AG09319 (cell line): ENCODE measurements around the gene SVIL.
"Not testable (repeated sequence)": the region's sequence is repeated elsewhere in the genome, so short reads cannot be mapped to it uniquely, and the experiment has no call there.

Source experiments
- DNase-seq: peaks from one replicate; pipeline ENCODE4 v3.0.0-alpha.2; 2010; ENCODE audit warnings: low read depth; ENCODE audit errors: extremely low read depth
- TF ChIP-seq, protein P1 (sequence below): IDR thresholded peaks from 2 replicates; pipeline ENCODE4 v1.5.1; 2011; ENCODE audit warnings: low read depth, mild to moderate bottlenecking, inconsistent platforms, low read length, moderate library complexity

Gene SVIL

DNA sequence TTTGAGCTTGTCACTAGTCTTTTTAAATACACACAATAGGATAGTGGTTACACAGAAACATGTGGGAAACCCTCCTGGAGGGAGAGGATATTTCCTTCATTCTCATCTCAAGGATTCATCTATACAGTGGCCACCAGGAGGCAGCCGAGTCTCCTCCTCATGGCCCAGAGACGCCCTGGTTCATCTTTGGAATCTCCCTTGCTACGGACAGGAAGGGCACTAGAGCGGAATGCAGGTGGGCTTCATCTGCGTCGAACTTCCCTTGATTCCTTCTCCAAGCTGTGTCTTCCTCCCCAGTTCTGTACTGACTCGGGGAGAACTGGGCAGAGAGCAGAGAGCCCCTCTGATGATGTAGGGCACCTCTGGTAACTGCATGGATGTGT is 146.9 kb downstream of the SVIL start:
- DNase-seq, result not testable (repeated sequence)
- TF ChIP-seq, protein P1, sequence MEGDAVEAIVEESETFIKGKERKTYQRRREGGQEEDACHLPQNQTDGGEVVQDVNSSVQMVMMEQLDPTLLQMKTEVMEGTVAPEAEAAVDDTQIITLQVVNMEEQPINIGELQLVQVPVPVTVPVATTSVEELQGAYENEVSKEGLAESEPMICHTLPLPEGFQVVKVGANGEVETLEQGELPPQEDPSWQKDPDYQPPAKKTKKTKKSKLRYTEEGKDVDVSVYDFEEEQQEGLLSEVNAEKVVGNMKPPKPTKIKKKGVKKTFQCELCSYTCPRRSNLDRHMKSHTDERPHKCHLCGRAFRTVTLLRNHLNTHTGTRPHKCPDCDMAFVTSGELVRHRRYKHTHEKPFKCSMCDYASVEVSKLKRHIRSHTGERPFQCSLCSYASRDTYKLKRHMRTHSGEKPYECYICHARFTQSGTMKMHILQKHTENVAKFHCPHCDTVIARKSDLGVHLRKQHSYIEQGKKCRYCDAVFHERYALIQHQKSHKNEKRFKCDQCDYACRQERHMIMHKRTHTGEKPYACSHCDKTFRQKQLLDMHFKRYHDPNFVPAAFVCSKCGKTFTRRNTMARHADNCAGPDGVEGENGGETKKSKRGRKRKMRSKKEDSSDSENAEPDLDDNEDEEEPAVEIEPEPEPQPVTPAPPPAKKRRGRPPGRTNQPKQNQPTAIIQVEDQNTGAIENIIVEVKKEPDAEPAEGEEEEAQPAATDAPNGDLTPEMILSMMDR, result peak; percentile 3; the same call in 1 of the 2 replicates

GRCh38 chr10:29487032-29487883 is 147.5 kb downstream of the SVIL start:
- DNase-seq, result not testable (repeated sequence)

DNA sequence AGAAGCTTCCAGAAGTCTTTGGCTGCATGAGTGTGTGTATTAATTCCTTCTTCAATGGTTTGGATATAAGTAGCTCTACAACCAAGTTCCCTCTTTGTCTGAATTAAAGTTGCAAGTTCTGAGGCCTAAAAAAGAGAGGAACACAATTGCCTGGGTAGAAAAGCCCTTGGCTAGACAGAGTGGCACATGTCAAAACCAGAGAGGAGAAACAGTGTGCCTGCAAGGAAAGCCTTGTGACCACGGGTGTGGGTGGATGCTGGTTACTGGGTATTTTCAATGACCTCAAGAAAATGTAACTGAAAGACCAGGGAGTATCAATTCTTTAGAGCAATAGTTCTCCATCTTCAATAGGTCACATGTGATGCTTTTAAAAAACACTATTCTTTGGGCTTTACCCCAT is 148.3 kb downstream of the SVIL start:
- TF ChIP-seq, protein P1, result no peak
- DNase-seq, result no peak

GRCh38 chr10:29484677-29485076 is 150.1 kb downstream of the SVIL start:
- not testable (repeated sequence) for DNase-seq

GRCh38 chr10:29482591-29483431 is 152.0 kb downstream of the SVIL start:
- DNase-seq, result no peak

GRCh38 chr10:29481906-29482440 is 152.8 kb downstream of the SVIL start:
- DNase-seq, result no peak
- TF ChIP-seq, protein P1, result no peak

More at GRCh38 chr10:29482591-29483431, 152.0 kb downstream of the SVIL start:
- TF ChIP-seq, protein P1, result no peak; the same call in 1 of the 2 replicates

- TF ChIP-seq, protein P1, result no peak
- no peak for DNase-seq
These were observed 154.5 kb downstream of the SVIL start for GRCh38 chr10:29479981-29480954.
